Skeletal muscle satellite cell (primary cell): ENCODE measurements around the gene MCOLN2.
A peak's percentile ranks its signal among the peaks of the same experiment; 100 is the strongest.
"Not testable (repeated sequence)": the region's sequence is repeated elsewhere in the genome, so short reads cannot be mapped to it uniquely, and the experiment has no call there.

Experiments used
- H3K27me3 ChIP-seq: 2 replicates; pipeline ENCODE4 v1.7.0; 2013; ENCODE audit warnings: low read length; ENCODE audit not compliant: control insufficient read depth, insufficient read depth
- H3K36me3 ChIP-seq: 2 replicates; pipeline ENCODE4 v1.7.0; 2013; ENCODE audit warnings: mild to moderate bottlenecking, control low read depth, low read length; ENCODE audit not compliant: insufficient read depth
- H3K4me1 ChIP-seq: 2 replicates; pipeline ENCODE4 v1.7.0; 2013; ENCODE audit warnings: low read length; ENCODE audit not compliant: control insufficient read depth, insufficient read depth
- H3K4me2 ChIP-seq: 2 replicates; pipeline ENCODE4 v1.7.0; 2013; ENCODE audit warnings: mild to moderate bottlenecking, low read length
- H3K4me3 ChIP-seq: 2 replicates; pipeline ENCODE4 v1.7.0; 2013; ENCODE audit warnings: low read length
- H3K9ac ChIP-seq: 2 replicates; pipeline ENCODE4 v1.7.0; 2013; ENCODE audit warnings: mild to moderate bottlenecking, low read depth, low read length, moderate library complexity
- H3K9me3 ChIP-seq: replicated peaks from 2 replicates; pipeline ENCODE4 v1.7.0; 2013; ENCODE audit warnings: mild to moderate bottlenecking, control low read depth, low read length

The MCOLN2 gene

GRCh38 chr1:85015826-85016225 is 18.9 kb upstream of the MCOLN2 start:
- Histone ChIP-seq H3K4me3 (no peak overlapping the region), H3K9ac (no peak overlapping the region), H3K4me2 (no peak overlapping the region), H3K36me3 (no peaks in the 10 kb centered on the region), H3K4me1 (no peaks in the 10 kb centered on the region), H3K9me3 (peaks cover 7% of the 10 kb centered on the region), H3K27me3 (peaks cover 6% of the 10 kb centered on the region)

- H3K27me3 ChIP-seq: peaks cover 47% of the 10 kb centered on the region
- H3K4me3 ChIP-seq, H3K4me1 ChIP-seq, H3K4me2 ChIP-seq, H3K9me3 ChIP-seq, H3K9ac ChIP-seq, H3K36me3 ChIP-seq: not testable (repeated sequence)
Measured at GRCh38 chr1:85005641-85006040, 8.7 kb upstream of the MCOLN2 start.

GRCh38 chr1:85001742-85002141 is 4.8 kb upstream of the MCOLN2 start:
- Histone ChIP-seq H3K27me3 (peaks cover 72% of the 10 kb centered on the region), H3K4me2 (no peak overlapping the region), H3K9ac (no peak overlapping the region)

GRCh38 chr1:84998642-84999280 is 1.8 kb upstream of the MCOLN2 start:
- peaks cover 17% of the 10 kb centered on the region for H3K4me1 ChIP-seq
- no peak overlapping the region for H3K9ac ChIP-seq
- peak overlapping the region; percentile 76 for H3K4me3 ChIP-seq
- no peaks in the 10 kb centered on the region for H3K36me3 ChIP-seq
- H3K9me3 ChIP-seq: no peaks in the 10 kb centered on the region
- peaks cover 76% of the 10 kb centered on the region for H3K27me3 ChIP-seq
- peak overlapping the region; percentile 91 for H3K4me2 ChIP-seq

More at GRCh38 chr1:85001742-85002141, 4.8 kb upstream of the MCOLN2 start:
- Histone ChIP-seq H3K36me3 (no peaks in the 10 kb centered on the region), H3K9me3 (no peaks in the 10 kb centered on the region), H3K4me3 (no peak overlapping the region), H3K4me1 (peaks cover 14% of the 10 kb centered on the region)

GRCh38 chr1:84997667-84998600 is 1.0 kb upstream of the MCOLN2 start:
- Histone ChIP-seq H3K4me2 (peak overlapping the region; percentile 91), H3K4me1 (peaks cover 17% of the 10 kb centered on the region), H3K9ac (no peak overlapping the region), H3K9me3 (no peaks in the 10 kb centered on the region), H3K36me3 (no peaks in the 10 kb centered on the region), H3K4me3 (peak overlapping the region; percentile 76), H3K27me3 (peaks cover 70% of the 10 kb centered on the region)

- H3K27me3 ChIP-seq: peaks cover 59% of the 10 kb centered on the region
- no peak overlapping the region for H3K4me3 ChIP-seq
- H3K4me2 ChIP-seq: no peak overlapping the region
- no peaks in the 10 kb centered on the region for H3K36me3 ChIP-seq
- no peaks in the 10 kb centered on the region for H3K9me3 ChIP-seq
- H3K9ac ChIP-seq: no peak overlapping the region
- H3K4me1 ChIP-seq: peaks cover 17% of the 10 kb centered on the region
Measured at GRCh38 chr1:84995484-84996334, 1.2 kb downstream of the MCOLN2 start.

GRCh38 chr1:84991097-84991920 is 5.6 kb downstream of the MCOLN2 start:
- H3K4me1 ChIP-seq: no peaks in the 10 kb centered on the region
- H3K9me3 ChIP-seq: no peaks in the 10 kb centered on the region
- H3K4me2 ChIP-seq: no peak overlapping the region
- peaks cover 22% of the 10 kb centered on the region for H3K27me3 ChIP-seq
- no peaks in the 10 kb centered on the region for H3K36me3 ChIP-seq
- no peak overlapping the region for H3K9ac ChIP-seq
- H3K4me3 ChIP-seq: no peak overlapping the region

- H3K9ac ChIP-seq: no peak overlapping the region
- H3K4me3 ChIP-seq: no peak overlapping the region
- no peaks in the 10 kb centered on the region for H3K9me3 ChIP-seq
- H3K4me1 ChIP-seq: no peaks in the 10 kb centered on the region
- no peaks in the 10 kb centered on the region for H3K36me3 ChIP-seq
- H3K27me3 ChIP-seq: peaks cover 16% of the 10 kb centered on the region
- no peak overlapping the region for H3K4me2 ChIP-seq
Measured at GRCh38 chr1:84988588-84988987, 8.3 kb downstream of the MCOLN2 start.

GRCh38 chr1:84986561-84986960 is 10.4 kb downstream of the MCOLN2 start:
- H3K4me3 ChIP-seq, H3K4me1 ChIP-seq: not testable (repeated sequence)

GRCh38 chr1:84985365-84985764 is 11.5 kb downstream of the MCOLN2 start:
- no peak overlapping the region for H3K9ac ChIP-seq
- no peaks in the 10 kb centered on the region for H3K36me3 ChIP-seq
- H3K9me3 ChIP-seq: no peaks in the 10 kb centered on the region
- no peak overlapping the region for H3K4me3 ChIP-seq
- H3K27me3 ChIP-seq: peaks cover 5% of the 10 kb centered on the region
- no peaks in the 10 kb centered on the region for H3K4me1 ChIP-seq
- no peak overlapping the region for H3K4me2 ChIP-seq

More at GRCh38 chr1:84986561-84986960, 10.4 kb downstream of the MCOLN2 start:
- not testable (repeated sequence) for H3K9me3 ChIP-seq, H3K9ac ChIP-seq, H3K4me2 ChIP-seq, H3K36me3 ChIP-seq
- H3K27me3 ChIP-seq: peaks cover 12% of the 10 kb centered on the region
